HFF-Myc (cell line): ENCODE measurements around the gene NT5C2.
A peak's percentile ranks its signal among the peaks of the same experiment; 100 is the strongest.

Experiments used
- DNase-seq: peaks from one replicate; pipeline ENCODE4 v3.0.0-alpha.2; 2011; ENCODE audit warnings: low read depth; ENCODE audit errors: extremely low read depth
- H3K4me3 ChIP-seq: replicated peaks from 2 replicates; pipeline ENCODE4 v1.5.1; 2011; ENCODE audit warnings: low read depth, mild to moderate bottlenecking, control low read depth, low read length
- TF ChIP-seq, protein P1 (sequence below): IDR thresholded peaks from 2 replicates; pipeline ENCODE4 v1.5.1; 2012; ENCODE audit warnings: mild to moderate bottlenecking, low read depth, low read length, control low read depth; ENCODE audit errors: missing control alignments

The NT5C2 gene

DNA sequence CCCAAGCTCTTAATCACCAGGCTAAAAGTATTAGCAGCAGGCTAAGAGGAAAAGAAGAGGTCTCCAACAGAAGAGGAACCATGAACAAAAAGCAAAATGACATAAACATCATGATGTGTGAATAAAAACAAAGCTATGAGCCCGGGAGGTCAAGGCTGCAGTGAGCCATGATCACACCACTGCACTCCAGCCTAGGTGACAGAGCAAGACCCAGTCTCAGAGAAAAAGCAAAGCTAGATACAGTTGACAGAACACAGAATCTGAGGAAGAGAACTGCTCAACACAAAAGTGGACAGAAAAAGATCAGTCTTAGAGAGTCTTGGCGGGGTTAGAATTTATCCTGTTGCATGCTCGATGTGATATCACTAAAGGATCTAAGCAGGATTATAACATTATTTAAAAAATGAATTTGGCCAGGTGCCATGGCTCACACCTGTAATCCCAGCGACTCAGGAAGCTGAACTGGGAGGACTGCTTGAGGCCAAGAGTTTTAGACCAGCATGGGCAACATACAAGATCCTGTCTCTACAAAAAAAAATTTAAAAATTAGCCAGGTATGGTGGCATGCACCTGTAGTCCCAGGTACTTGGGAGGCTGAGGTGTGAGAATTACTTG is 37.5 kb downstream of the NT5C2 start:
- no peak for DNase-seq
- TF ChIP-seq, protein P1, sequence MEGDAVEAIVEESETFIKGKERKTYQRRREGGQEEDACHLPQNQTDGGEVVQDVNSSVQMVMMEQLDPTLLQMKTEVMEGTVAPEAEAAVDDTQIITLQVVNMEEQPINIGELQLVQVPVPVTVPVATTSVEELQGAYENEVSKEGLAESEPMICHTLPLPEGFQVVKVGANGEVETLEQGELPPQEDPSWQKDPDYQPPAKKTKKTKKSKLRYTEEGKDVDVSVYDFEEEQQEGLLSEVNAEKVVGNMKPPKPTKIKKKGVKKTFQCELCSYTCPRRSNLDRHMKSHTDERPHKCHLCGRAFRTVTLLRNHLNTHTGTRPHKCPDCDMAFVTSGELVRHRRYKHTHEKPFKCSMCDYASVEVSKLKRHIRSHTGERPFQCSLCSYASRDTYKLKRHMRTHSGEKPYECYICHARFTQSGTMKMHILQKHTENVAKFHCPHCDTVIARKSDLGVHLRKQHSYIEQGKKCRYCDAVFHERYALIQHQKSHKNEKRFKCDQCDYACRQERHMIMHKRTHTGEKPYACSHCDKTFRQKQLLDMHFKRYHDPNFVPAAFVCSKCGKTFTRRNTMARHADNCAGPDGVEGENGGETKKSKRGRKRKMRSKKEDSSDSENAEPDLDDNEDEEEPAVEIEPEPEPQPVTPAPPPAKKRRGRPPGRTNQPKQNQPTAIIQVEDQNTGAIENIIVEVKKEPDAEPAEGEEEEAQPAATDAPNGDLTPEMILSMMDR, result no peak
- H3K4me3 ChIP-seq, result no peak overlapping the region

DNA sequence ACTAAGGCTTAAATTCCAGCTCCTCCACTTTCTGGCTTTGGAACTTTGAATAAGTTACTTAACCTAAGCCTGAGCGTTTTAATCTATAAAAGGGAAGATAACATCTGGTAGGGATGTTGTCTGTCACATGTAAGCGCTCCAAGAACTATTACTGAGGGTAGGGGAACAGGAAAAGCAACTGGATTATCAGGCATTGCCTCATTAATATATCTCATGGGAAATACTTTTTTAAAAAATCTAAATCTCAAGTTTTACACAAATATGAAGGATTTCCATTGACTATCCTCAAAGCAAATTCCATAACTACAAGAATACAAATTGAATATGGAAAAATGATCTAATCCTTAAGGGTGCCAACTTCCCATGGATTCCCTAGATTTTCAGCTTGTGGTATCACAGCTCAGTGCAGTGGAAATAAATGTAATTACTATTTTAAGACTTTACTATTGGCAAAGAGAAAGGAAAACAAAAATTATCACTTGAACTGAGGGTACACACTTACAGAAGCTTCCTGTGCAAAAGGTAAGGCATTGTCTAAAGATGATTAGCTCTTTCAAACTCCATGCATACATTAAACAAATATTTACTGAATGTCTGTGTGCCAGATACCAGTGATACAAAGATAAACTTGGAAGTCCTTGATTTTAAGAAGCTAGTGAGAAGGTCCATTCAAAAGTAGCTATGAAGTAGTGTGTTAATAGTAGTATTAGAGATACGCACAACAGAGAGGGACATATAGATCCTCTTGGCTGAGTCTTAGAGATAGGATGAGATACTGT is 38.4 kb downstream of the NT5C2 start:
- H3K4me3 ChIP-seq, result no peak overlapping the region
- DNase-seq, result no peak
- TF ChIP-seq, protein P1, result no peak

DNA sequence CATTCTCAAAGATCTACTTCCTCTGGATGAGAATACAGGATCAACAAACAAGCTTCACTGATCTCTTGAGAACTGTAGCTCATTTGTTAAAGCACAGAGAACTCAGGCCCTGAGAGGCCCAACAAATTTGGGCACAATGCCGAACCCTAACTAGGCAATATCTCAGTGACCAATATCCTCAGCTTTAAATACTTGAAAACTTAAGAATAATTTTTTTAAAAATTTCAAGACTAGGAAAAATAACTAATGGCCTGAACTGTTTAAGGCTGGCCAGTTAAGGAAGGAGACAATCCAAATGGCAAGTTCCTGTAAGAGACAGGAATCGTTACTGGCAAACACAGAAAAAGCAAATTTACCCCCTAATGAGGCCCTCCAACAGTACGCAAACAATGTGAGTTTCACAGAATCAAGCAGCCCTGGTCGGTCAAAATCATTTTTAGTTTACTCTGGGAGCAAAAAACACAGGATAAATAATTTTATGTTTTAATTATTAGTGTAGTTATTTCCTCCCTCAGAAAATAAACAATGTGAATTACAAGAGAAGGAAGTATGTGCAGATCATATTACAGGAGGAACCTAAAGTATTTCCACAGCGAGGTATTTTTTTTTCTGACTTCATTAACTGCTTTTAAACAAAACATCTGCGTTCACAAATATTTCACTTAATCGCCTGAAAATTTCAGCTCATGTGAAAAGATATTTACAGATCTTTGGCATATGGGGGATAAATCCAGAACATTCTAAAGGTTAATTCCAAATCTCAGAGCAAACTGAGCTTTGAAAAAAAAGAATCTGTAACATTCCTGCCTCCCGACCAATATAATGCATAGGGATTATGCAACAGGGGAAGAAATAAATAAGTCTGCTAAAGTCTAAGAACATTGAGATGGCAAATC is 39.5 kb downstream of the NT5C2 start:
- DNase-seq, result no peak
- peak overlapping the region; percentile 38 for H3K4me3 ChIP-seq
- TF ChIP-seq, protein P1, result no peak

DNA sequence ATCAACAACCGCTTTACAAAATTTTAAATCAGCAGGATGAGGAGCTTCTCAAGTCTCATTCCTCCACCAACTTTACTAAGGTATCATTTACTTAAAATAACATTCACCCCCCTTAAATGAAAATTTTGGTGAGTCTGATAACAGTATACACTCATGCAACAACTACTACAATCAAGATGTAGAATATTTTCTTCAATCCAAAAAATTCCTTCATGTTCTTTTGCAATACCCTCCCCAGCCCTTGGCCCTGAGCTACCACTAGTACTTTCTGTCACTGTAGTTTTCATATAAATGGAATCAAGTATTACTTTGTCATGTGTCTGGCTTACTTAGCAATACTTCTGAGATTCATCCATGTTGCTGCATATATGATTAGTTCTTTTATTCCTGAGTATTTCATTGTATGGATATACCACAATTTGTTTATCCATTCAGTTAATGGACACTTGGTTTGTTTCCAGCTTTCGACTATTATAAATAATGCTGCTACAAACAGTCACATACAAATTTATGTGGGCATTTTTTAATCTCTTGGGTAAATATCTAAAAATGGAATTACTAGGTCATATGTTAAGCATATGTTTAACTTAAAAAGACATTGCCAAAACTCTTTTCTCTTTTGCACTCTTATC is 43.0 kb downstream of the NT5C2 start:
- TF ChIP-seq, protein P1, result no peak
- H3K4me3 ChIP-seq, result no peak overlapping the region
- DNase-seq, result no peak

DNA sequence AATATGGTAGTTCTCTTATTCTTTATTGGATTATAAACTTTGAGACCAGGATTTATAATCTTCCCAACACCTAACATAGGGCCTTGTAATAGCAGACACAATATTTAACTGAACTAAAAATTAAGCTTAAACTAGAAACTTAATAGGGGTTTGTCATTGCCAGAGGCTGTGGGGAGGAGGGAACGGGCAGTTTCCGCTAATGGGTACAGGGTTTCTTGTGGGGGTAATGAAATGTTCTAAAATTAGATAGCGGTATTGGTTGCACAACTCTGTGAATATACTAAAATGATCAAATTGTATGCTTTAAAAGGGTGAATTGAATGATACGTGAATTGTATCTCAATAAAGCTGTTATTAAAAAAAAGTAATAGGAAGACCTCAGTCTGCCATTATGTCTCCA is 45.4 kb downstream of the NT5C2 start:
- DNase-seq, result no peak
- TF ChIP-seq, protein P1, result no peak
- no peak overlapping the region for H3K4me3 ChIP-seq

DNA sequence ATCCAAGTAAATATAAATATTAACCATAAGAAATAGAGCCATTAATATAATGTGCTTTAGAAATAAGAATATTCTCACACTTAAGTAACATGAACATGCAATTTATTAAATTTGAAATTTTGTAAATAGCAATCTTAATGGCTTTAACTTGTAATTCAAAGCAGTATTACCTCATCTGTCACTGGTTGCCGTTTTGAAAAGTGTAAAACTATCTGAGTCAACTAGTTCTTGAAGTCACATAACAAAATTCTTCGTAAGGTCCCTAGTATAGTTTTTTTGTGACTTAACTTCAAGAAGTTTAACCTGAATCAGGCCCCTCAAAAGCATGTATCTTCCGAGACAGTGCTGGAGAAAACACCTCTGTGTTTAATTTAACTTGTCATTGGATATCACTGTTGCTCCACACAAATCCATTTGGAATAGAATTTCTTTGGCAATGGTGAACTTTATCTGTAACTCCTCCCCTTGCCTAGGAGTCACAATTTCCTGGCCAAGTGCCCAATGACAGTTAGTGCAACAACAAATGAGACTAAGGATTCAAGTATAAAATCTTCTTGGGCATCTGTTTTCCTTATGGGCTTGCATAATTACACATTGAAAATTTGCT is 47.1 kb downstream of the NT5C2 start:
- TF ChIP-seq, protein P1, result no peak
- DNase-seq, result peak; percentile 98
- H3K4me3 ChIP-seq, result no peak overlapping the region
